ENCODE data around the gene FBXW11.
"Not testable (repeated sequence)": the region's sequence is repeated elsewhere in the genome, so short reads cannot be mapped to it uniquely, and the experiment has no call there.

The FBXW11 gene

DNA sequence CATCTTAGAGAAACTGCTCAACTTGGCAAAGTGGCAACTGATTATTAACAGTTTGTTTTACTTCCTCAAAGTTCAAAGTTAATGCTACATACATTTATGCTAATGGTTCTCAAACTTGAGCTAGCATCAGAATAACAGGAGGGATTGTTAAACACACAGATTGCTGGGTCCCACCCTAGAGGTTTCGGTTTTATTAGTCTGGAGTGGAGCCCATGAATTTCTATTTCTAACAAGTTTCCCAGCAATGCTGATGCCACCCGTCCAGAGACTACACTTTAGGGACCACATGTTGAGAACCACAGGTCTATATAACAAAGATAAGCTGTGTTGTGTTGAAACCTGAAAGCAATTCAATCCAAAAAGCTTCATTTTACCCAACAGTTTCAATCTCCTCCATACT lies 95.3 kb downstream of the FBXW11 start:
- no peak for DNase-seq (ENCODE audit: low spot score)

DNA sequence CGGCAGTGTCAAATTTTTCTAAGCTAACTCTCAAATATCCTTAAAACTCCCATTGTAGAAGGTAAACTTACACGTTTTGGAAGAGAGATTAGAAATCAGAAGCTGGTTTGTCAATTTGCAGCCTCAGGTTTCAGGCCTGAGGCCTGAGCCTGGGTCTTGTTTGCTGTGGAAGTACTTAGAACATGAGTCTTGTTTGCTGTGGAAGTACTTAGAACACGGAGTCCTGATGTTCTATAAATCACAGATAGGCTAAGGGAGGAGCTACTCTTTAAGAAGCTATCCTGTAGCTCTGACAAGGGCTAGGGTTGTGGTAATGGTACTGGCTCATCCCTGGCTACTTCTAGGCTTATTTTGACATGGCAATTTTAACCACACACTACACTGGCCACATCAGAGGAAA lies 97.8 kb downstream of the FBXW11 start:
- DNase-seq (ENCODE audit: low spot score) = no peak

DNA sequence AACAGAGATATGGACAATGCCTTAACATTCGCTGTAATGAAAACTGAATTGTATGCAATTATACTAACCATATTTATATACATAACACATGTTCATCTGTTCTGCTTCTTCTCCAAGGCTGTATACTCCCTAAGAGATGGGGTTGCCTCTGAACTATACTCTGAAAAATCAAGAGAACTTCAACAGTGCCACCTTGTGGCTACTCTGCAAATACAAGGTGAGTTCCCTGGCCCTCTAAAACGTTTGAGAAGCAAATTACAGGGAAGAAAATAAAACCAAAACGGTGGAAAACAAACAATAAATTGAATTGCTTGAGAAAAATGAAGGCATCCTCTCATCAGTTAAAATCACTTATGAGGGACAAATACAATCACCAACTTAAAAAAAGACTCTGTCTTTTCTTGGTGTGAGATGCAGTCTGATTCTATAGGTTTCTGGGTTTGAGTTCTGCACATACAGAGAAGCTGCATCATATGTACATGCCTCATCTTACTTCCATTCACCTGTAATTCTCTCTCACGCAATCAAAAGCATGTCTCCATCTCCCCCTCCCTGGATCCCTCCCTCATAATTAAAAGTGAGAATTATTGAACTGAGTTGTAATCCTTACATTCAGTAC lies 98.6 kb downstream of the FBXW11 start:
- DNase-seq (ENCODE audit: low spot score) = peak; percentile 69

DNA sequence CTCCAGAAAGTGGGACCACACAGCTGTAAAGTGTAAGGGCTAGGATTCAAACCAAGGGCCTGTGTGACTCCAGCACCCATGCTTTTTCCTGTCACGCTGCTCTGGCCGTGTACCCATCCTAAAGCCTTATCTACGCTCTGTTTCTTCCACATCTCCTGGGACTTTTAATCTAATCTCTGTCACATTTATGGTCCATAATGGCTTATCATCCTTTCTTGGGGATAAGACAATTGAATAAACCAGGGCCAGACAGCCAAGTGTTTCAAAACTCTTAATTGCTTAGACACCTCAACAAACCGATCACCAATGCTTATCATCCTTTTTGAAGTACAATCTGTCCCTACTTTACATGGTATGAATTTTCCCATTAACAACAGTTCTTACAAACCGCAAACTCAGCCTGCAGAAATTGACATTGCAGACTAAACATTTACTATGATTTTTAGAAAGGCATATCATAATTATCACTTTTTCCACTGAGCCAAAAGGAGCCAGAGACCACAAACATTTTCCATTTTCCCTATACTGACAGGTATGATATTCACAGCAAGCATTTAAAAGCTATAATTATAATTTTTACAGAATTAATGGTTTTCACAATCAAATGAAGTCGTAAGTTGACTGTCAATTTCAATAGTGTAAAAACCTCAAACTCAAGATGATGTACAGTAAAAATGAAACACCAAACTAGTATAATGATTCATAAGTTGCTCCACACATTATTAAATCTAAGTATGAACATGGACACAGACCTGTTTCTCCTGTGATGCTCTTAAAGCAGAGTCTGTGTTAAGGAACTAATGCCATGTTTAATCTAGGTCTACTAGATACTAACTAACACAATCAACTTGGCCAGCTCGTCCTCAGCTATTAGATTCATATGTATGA lies 99.5 kb downstream of the FBXW11 start:
- peak; percentile 66 for DNase-seq (ENCODE audit: low spot score)

DNA sequence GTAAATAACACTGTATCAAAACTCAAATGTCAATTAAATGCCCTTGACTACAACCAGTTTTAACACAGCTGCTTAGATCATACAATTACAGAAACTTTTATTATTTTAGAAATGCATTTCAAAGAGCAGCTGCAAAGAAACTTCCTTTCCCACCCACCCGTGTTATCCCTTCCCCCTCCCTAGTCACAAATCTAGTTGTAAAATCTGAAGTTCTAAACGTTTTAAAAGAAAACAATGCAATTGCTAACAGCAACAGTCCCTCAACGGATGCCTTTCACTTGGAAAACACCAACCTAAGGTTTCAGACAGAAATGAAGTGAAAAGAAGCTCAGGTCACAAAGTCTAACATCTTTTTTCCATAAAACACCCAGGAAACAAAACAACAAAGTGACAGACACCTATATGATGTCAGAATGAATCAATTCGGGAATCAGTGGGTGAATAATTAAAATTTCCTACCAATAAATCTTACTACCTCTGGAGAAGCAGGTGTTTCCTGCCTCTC lies 100.3 kb downstream of the FBXW11 start:
- DNase-seq (ENCODE audit: low spot score) = no peak

DNA sequence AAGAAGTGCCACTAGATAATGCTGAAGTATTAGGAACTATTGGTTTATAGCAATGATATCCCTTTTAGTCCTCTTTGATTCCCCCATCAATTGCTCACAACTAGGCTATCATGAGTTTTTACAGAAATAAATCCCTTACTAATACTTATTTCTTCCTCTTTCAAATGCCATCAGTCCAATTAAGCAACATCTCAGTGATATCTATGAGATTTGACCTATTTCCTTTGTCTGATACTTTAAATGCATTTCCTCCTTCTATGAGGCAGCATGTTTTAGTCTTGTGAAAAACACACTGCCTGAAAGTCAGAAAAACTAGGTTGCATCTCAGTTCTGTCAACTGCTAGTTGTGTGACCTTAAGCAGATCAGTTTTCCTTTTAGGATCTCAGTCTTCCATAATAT lies 101.6 kb downstream of the FBXW11 start:
- DNase-seq (ENCODE audit: low spot score) = no peak

DNA sequence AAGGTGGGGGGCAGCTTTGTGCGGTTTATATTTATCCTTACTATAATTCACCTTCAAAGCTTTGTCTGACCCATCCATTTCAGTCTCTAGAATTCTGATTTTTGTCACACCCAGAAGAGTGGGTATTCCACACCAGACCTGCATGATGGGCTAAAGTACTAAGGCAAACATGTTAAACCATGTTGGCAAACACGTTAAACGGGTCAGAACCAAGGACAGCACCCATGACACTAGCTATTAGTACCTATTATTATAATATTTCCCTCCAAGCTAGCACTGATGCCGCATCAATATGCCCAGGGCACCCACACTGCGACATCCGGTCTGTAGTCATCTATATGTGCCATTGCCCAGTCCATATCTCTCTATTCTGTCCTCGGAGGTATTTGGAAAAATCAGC lies 104.7 kb downstream of the FBXW11 start:
- DNase-seq (ENCODE audit: low spot score) = no peak

DNA sequence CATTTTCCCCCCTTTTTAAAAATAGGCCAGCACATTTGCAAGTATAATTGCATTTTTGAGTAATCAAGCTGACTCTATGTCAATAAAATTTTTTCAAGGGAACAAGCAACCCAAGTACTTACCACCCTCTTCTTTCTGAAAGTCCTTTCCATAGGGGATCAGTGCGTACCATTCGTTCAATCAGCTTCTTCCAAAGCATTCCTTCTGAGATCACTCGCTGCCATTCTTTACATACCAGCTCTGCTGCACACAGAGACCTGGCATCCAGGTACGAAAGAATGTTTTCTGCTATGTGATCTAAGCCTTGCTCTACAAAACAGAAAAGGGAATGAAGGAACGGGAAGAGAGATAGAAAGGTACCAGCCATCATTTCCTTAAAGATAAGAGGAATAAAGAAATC lies 106.6 kb downstream of the FBXW11 start:
- DNase-seq (ENCODE audit: low spot score) = no peak

DNA sequence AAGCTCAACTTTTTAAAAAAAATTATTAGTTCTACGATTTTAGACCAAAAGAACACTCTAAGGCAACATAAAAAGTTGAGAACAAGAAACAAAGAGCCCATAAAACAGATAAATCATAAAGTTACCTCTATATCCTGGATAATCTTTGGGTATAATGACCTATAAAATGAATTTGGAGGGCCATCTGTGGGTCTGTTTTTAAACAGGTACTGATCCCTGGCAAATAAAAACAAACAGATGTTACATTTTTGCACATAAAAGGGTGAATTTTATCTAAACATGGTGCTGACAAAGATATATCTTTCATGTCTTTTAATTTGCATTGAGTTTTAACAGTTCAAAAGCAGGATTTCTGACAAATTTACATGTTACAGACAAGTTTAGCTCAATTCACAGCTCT lies 107.6 kb downstream of the FBXW11 start:
- DNase-seq (ENCODE audit: low spot score) = no peak

DNA sequence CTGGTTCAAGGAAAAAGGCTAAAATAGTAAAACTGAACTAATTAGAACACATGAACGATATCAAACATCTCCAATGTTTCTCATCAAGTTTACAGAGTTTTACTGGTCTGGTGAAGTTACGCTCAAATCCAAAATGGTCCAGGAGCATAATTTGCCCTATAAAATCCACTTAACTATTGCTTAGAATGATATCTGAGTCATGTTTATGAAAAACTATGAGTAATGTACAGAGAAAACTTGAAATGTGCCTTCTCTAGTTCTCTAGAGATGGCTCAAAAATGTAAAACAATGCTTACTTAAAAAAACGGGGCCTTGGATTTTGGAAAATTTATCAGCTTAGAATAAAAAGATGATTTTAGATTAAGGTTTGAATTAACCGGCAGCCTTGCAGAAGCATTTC lies 108.1 kb downstream of the FBXW11 start:
- DNase-seq (ENCODE audit: low spot score) = no peak

DNA sequence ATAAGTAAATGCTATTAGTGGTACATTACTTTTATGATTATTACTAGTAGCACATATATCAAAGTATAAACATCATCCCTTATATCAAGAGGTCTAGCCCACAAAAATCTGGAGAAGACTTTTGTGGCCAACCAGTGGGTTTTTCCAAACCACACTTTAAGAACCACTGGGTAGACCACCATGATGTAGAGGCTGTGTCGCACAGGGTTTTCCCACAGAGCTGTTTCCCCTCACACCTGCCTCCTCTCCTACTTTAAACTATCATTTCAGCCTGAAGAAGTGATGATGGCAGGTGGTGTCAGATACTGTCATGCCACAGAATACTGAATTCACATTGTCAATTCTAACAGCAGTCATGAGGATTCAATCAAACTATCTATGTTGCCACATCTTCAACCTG lies 109.2 kb downstream of the FBXW11 start:
- DNase-seq (ENCODE audit: low spot score) = no peak

DNA sequence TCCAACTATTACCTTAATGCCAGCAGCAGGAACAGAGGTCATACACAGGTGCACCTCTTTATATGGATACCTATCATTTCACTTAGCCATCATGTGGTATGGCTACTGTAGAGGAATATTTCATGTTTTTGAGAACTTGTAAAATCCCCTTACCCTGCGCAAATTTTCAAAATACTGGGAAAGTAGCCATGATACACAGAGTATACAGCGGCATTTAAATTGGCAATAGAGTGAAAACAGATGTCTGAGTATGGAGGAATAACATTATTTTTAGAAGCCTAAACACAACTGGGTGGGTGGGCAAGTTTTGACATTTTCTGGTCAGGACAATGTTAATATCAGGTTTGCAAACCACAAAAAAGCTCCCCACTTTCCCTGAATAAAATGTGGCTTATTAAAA lies 111.4 kb downstream of the FBXW11 start:
- DNase-seq (ENCODE audit: low spot score) = no peak

DNA sequence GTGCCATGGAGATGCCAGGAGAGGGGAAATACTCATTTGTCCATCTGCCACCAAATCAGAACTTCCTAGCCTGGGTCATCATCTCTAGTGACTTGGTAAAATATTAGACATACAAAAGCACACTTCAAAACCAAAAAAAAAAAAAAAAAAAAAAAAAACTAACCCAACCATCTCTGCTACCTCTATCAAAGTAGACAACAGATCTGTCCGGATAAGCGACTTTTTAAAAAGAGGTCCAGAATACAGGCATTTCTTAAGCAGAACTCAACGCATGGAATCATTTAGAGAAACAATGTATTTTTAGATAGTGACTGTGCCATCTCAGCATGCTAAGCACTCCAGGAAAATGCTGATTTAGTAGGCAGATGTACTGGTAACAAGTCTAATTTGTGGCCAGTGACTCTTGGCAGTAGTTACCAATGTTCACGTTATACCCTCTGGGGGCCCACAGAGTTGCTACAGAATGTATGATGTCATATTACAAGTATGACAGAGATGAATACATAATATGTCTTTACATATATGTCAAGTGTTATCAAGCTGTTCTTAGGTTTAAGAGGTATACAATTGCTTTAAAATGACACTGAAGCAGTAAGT lies 113.0 kb downstream of the FBXW11 start:
- no peak for DNase-seq (ENCODE audit: low spot score)

DNA sequence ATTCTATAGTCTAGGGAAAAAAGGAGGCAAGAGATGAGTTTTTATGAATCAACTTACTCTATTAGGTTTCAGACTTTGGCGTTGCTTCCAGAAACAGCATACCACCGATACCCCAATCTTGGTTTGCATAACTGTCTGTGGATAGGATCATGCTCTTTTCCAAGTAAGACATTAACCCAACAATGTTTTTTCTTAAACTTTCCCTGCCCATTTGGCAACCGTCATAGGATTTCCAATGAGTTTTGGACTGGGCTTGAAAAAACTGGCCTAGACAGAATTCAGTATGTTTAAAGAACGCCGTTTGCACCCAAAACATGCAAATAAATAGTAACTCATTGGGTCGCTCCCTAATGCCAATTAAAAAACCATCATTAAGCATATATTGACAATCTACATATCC lies 114.8 kb downstream of the FBXW11 start:
- DNase-seq (ENCODE audit: low spot score) = no peak

DNA sequence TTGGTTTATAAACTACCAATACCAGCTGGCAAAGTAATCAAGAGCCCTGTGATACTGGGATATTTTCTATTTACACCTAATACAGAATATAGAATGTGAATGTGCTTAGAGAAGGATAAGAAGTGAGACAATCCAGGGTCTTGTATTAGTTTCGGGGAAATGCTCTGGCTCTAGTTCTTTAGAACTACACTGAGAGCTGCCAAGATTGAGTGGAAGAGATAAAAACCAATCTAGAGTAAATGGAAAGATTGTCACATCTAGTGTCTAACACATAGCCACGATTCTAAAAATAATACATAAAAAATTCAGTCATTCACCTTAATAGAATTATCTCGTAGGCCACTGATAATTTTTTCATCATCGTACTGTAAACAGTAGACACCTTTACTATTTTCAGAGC lies 115.3 kb downstream of the FBXW11 start:
- no peak for DNase-seq (ENCODE audit: low spot score)

DNA sequence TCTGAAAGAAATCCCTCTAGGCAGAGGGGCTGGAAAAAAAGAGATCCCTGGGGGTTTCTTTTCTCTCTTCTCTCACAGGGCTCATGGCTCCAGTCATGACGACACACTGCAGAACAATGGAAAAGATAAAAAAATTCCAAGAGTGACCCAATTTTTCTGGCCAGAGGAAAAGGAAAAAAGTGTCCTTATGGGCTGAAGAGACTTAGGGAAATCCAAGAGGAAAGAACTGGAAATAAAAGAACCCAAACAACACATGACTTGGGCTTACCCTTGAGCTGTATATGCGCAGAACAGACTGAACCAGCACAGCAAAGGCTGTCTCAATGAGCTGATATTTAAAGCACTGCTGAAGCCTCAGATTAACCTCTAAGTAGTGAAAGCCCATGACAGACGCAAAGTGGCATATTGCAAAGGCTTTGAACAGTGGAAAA lies 118.4 kb downstream of the FBXW11 start:
- DNase-seq (ENCODE audit: low spot score) = no peak

DNA sequence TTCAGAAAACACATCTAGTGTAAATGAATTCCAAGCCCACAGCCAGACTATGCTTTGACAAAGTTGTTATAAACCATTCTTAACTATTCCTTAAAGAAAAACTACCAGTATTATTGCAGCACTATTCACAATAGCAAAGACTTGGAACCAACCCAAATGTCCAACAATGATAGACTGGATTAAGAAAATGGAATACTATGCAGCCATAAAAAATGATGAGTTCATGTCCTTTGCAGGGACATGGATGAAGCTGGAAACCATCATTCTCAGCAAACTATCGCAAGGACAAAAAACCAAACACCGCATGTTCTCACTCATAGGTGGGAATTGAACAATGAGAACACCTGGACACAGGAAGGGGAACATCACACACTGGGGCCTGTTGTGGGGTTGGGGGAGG lies 120.4 kb downstream of the FBXW11 start:
- DNase-seq (ENCODE audit: low spot score) = not testable (repeated sequence)

DNA sequence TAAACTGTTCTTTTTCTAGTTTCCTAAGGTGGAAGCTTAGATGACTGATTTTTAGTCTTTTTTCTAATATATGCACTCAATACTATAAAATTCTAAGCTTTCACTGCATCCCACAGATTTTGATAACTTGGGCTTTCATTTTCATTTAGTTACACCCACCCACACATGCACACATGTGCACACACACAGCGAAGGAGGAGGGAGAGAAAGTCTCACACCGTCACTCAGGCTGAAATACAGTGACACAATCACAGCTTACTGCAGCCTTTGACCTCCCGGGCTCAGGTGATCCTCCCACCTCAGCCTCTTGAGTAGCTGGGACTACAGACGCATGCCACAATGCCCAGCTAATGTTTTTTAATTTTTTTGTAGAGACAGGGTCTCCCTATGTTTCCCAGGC lies 124.3 kb downstream of the FBXW11 start:
- DNase-seq (ENCODE audit: low spot score) = peak; percentile 9

DNA sequence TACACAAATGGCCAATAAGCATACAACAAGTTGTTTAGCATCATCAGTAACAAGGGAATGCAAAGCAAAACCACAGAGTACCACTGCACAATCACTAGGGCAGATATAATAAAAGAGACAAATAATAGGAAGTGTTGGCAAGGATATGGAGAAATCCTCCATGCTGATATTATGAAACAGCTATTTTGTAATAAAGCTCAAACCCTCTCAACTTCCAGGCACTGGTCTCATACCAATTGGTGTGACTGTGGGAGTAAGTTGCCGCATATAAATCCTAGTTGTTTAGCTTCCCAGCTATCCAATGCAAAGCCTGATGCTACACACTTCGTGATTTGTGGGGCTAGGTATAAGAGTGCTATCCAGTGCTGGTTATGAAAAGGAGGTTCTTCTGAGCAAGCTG lies 132.2 kb downstream of the FBXW11 start:
- no peak for DNase-seq (ENCODE audit: low spot score)

DNA sequence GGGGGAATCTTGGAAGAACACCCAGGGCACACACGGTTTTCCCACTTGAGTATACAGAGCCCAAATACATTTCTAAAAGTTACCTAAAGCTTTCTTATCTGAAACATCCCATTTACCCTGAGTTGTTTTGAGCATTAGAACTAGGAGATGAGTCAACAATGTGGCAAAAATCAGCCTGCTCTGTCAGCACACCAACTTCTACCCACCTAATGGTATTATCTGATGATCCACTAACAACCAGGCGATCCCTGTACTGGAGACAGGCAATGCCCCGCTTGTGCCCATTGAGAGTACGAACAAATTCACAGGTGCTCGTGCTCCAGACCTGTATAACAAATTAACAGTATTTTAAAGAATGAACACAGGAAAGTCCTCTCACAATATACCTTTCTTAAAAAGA lies 133.8 kb downstream of the FBXW11 start:
- no peak for DNase-seq (ENCODE audit: low spot score)

DNA sequence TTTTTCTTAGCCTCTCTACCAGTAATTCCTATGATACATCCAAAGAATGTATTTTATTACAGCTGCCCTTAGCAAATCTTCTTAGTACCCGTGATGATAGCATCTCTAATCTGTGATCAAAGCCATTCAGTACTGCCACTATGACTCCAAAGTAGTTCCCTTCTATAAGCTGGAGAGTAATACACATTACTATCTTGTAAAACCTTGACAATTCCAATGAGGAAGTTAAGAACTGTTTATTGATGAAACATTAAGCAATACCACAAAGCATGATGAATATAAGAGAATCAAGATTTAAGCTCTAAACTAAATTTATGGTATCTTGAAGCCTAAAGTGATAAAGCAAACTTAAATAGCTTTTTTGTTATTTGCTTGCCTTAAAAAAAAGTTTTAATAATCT lies 134.7 kb downstream of the FBXW11 start:
- no peak for DNase-seq (ENCODE audit: low spot score)

DNA sequence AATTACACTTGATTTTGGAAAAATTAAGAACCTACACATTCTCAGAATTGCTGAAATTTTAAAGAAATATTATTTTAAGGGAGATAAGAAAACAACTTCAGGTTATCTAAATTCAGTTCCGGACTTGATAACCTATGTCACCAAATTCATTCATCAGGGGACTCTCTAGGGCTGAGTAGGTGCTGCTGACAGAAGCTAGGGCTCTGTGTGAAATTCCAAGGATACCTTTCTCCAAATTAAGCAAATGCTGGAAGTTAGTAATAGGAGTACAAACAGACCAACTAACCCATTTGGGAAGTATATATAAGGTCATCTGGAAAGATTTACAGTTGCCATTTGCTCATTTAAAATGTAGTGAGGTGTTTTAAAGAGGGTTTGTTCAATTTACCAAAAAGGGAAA lies 136.5 kb downstream of the FBXW11 start:
- DNase-seq (ENCODE audit: low spot score) = no peak

DNA sequence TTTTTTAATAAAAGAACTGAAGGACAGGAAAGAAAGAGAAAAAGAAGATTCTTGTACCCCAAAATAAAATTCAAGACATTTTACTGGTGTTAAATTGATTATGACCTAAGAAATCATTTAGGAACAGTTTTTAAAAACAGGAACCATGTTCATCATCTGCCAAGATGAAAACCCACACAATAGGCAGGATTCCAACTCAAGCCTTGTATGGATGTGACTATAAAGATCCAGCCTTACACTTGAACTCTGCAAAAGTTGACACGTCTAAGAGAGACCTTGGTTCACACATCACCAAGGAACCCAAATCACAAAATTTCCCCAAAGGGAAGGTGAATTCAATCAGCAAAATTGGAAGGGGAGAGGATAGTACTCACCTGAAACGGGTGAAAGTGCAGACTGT lies 138.2 kb downstream of the FBXW11 start:
- no peak for DNase-seq (ENCODE audit: low spot score)

Measured in activated CD4-positive, alpha-beta T cell treated with anti-CD3 and anti-CD28 coated beads, Interleukin-2, Interleukin-4, amounts not matched to agents 100 ng/mL and 50 ng/mL, durations not matched to agents 16 hours and 8 hours (primary cell).